WERI-Rb-1 (cell line): ENCODE data around the gene SYNPO2.

ENCODE experiments used
- DNase-seq: peaks from one replicate; pipeline ENCODE4 v3.0.0-alpha.2; 2020
- H3K27ac ChIP-seq: fragments of 250-450 bp; sonication (Bioruptor Pico); 2 replicates; pipeline ENCODE4 v1.5.1; 2020; ENCODE audit warnings: mild to moderate bottlenecking, moderate library complexity
- H3K27me3 ChIP-seq: fragments of 250-450 bp; sonication (Bioruptor Pico); 2 replicates; pipeline ENCODE4 v1.5.1; 2021; ENCODE audit warnings: mild to moderate bottlenecking, low read depth, moderate library complexity; ENCODE audit not compliant: insufficient read depth, severe bottlenecking
- H3K36me3 ChIP-seq: fragments of 250-450 bp; sonication (Bioruptor Pico); 2 replicates; pipeline ENCODE4 v1.5.1; 2020; ENCODE audit warnings: mild to moderate bottlenecking, moderate library complexity
- H3K4me3 ChIP-seq: 2 replicates; pipeline ENCODE4 v1.5.1; 2011; ENCODE audit warnings: low read depth, mild to moderate bottlenecking, control low read depth, low read length
- H3K9me3 ChIP-seq: fragments of 250-450 bp; sonication (Bioruptor Pico); 2 replicates; pipeline ENCODE4 v1.5.1; 2021; ENCODE audit warnings: mild to moderate bottlenecking, moderate library complexity; ENCODE audit not compliant: severe bottlenecking
- CTCF ChIP-seq: IDR thresholded peaks from 2 replicates; pipeline ENCODE4 v1.5.1; 2011; ENCODE audit warnings: low read depth, mild to moderate bottlenecking, control low read depth, inconsistent platforms, low read length

The SYNPO2 gene

GRCh38 chr4:119093042-119093827, 204.6 kb downstream of the SYNPO2 start:
- Histone ChIP-seq H3K36me3 (no peaks in the 10 kb centered on the region), H3K27ac (no peak overlapping the region), H3K27me3 (no peaks in the 10 kb centered on the region), H3K9me3 (no peaks in the 10 kb centered on the region), H3K4me3 (no peak overlapping the region)
- no peak for DNase-seq
- TF ChIP-seq CTCF: no peak

GRCh38 chr4:119097282-119097900, 208.7 kb downstream of the SYNPO2 start:
- no peaks in the 10 kb centered on the region for H3K9me3 ChIP-seq
- no peak overlapping the region for H3K4me3 ChIP-seq
- no peaks in the 10 kb centered on the region for H3K27me3 ChIP-seq
- no peaks in the 10 kb centered on the region for H3K36me3 ChIP-seq
- DNase-seq: no peak
- no peak overlapping the region for H3K27ac ChIP-seq
- TF ChIP-seq CTCF: no peak

GRCh38 chr4:119098306-119098705, 209.7 kb downstream of the SYNPO2 start:
- no peaks in the 10 kb centered on the region for H3K36me3 ChIP-seq
- no peak for DNase-seq
- H3K27ac ChIP-seq: no peak overlapping the region
- no peak for TF ChIP-seq CTCF
- no peaks in the 10 kb centered on the region for H3K9me3 ChIP-seq
- H3K27me3 ChIP-seq: no peaks in the 10 kb centered on the region
- no peak overlapping the region for H3K4me3 ChIP-seq

GRCh38 chr4:119099227-119099810, 210.7 kb downstream of the SYNPO2 start:
- Histone ChIP-seq H3K27ac (no peak overlapping the region), H3K4me3 (no peak overlapping the region), H3K27me3 (no peaks in the 10 kb centered on the region), H3K9me3 (no peaks in the 10 kb centered on the region), H3K36me3 (no peaks in the 10 kb centered on the region)
- no peak for TF ChIP-seq CTCF
- no peak for DNase-seq

GRCh38 chr4:119100655-119101054, 212.0 kb downstream of the SYNPO2 start:
- no peak for DNase-seq
- Histone ChIP-seq H3K27ac (no peak overlapping the region), H3K27me3 (no peaks in the 10 kb centered on the region), H3K36me3 (no peaks in the 10 kb centered on the region), H3K4me3 (no peak overlapping the region), H3K9me3 (no peaks in the 10 kb centered on the region)
- no peak for TF ChIP-seq CTCF
